AG08396 (cell line): ENCODE results near the gene PPP1R14C.
"Not testable (repeated sequence)": the region's sequence is repeated elsewhere in the genome, so short reads cannot be mapped to it uniquely, and the experiment has no call there.

Experiments
- DNase-seq: peaks from one replicate; pipeline ENCODE4 v3.0.0; 2012; ENCODE audit warnings: low spot score, mixed read lengths

PPP1R14C gene

GRCh38 chr6:150169181-150169580 lies 26.3 kb downstream of the PPP1R14C start:
- DNase-seq = no peak

GRCh38 chr6:150169609-150170008 lies 26.8 kb downstream of the PPP1R14C start:
- peak; percentile 37 for DNase-seq

- DNase-seq = no peak
Measured at GRCh38 chr6:150172929-150173328, 30.1 kb downstream of the PPP1R14C start.

GRCh38 chr6:150175586-150176151 lies 32.8 kb downstream of the PPP1R14C start:
- DNase-seq = no peak

GRCh38 chr6:150176152-150176551 lies 33.3 kb downstream of the PPP1R14C start:
- no peak for DNase-seq

GRCh38 chr6:150176659-150177058 lies 33.8 kb downstream of the PPP1R14C start:
- DNase-seq = no peak

GRCh38 chr6:150177259-150177951 lies 34.6 kb downstream of the PPP1R14C start:
- no peak for DNase-seq

- no peak for DNase-seq
Measured at GRCh38 chr6:150177952-150178520, 35.2 kb downstream of the PPP1R14C start.

GRCh38 chr6:150179030-150179429 lies 36.2 kb downstream of the PPP1R14C start:
- no peak for DNase-seq

- DNase-seq = not testable (repeated sequence)
Measured at GRCh38 chr6:150179907-150180424, 37.1 kb downstream of the PPP1R14C start.

GRCh38 chr6:150180517-150180916 lies 37.7 kb downstream of the PPP1R14C start:
- no peak for DNase-seq

- no peak for DNase-seq
Measured at GRCh38 chr6:150182460-150183078, 39.7 kb downstream of the PPP1R14C start.

GRCh38 chr6:150183105-150183504 lies 40.3 kb downstream of the PPP1R14C start:
- DNase-seq = no peak

- no peak for DNase-seq
Measured at GRCh38 chr6:150183966-150184365, 41.1 kb downstream of the PPP1R14C start.

GRCh38 chr6:150184850-150185731 lies 42.2 kb downstream of the PPP1R14C start:
- no peak for DNase-seq

- DNase-seq = no peak
Measured at GRCh38 chr6:150185732-150186117, 42.9 kb downstream of the PPP1R14C start.

GRCh38 chr6:150186129-150186898 lies 43.5 kb downstream of the PPP1R14C start:
- DNase-seq = no peak

- DNase-seq = not testable (repeated sequence)
Measured at GRCh38 chr6:150187433-150187832, 44.6 kb downstream of the PPP1R14C start.

GRCh38 chr6:150189122-150189521 lies 46.3 kb downstream of the PPP1R14C start:
- no peak for DNase-seq

- DNase-seq = no peak
Measured at GRCh38 chr6:150191809-150192208, 49.0 kb downstream of the PPP1R14C start.

GRCh38 chr6:150194195-150194594 lies 51.4 kb downstream of the PPP1R14C start:
- no peak for DNase-seq
